Measurements from ENCODE around the gene SERTAD2.
A peak's percentile ranks its signal among the peaks of the same experiment; 100 is the strongest.

SERTAD2 gene

GRCh38 chr2:64675860-64676259, 22.1 kb upstream of the SERTAD2 start:
- DNase-seq (ENCODE audit: low read depth): no peak

DNA sequence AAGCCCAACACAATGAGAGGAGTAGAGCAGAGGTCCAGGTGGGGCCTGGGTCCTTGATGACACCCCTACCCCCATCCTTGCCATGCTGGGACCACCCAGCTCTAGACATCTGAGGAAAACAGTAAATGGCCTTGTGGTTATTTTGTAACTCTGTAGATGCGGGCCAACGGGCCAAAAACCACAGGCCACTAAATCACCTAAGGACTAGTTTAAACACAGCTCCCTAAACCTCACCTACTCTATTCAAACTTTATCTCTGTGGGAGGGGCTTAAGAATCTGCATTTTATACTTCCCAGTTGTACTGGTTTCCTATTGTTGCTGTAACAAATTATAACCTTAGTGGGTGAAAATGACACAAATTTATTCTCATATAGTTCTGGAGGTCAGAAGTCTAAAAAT, 19.0 kb upstream of the SERTAD2 start:
- no peak for DNase-seq (ENCODE audit: low read depth)

- no peak for DNase-seq (ENCODE audit: low read depth)
Observed at GRCh38 chr2:64670047-64670446, 16.3 kb upstream of the SERTAD2 start.

DNA sequence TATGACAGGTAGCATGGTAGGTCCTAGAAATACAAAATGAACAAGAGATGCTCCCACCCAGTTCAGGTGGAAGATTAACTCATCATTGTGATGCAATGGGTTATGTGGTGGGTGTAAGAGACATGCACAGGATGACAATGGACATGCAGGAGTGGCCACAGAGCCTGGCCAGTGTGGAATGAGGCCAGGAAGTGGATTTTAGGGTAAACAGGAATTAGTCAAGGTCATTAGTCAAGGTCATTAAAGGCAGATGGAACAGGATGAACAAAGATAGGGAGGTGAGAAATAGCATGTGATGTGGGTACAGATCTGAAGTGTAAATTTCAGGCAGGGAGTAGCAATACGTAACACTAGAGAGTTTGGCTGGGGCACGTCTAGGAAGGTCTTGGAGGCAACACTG, 15.6 kb upstream of the SERTAD2 start:
- no peak for DNase-seq (ENCODE audit: low read depth)

- DNase-seq (ENCODE audit: low read depth): no peak
Observed at GRCh38 chr2:64668542-64668941, 14.8 kb upstream of the SERTAD2 start.

- no peak for DNase-seq (ENCODE audit: low read depth)
Observed at GRCh38 chr2:64667535-64667934, 13.8 kb upstream of the SERTAD2 start.

DNA sequence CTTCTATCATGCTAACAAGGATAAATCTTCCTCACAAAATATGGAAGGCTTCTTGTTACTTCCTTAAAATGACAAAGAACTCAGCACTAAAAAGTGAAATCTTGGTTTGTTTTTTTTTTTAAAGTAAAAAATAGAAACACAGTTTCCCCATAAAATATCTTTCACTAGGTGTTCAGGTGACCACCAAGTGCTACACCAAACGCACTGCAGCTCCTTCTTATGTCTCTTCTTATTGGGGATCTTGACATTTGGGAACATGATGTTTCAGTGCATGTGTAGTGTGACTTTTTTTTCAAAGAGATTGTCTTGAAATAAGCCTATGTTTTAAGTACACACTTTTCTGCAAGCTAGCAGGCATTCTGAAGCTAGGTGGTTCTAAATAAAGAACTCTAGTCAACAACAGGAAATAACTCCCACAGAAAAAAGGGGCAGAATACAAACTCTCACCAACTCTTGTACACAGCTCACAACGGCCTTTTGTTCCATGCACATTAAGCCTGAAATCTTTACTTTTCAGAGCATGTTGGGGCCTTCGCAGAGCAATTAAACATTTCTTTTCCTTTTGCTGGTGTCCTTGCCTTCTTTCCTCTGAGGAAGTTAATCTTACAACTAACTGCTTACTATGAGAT, 13.2 kb upstream of the SERTAD2 start:
- no peak for DNase-seq (ENCODE audit: low read depth)

DNA sequence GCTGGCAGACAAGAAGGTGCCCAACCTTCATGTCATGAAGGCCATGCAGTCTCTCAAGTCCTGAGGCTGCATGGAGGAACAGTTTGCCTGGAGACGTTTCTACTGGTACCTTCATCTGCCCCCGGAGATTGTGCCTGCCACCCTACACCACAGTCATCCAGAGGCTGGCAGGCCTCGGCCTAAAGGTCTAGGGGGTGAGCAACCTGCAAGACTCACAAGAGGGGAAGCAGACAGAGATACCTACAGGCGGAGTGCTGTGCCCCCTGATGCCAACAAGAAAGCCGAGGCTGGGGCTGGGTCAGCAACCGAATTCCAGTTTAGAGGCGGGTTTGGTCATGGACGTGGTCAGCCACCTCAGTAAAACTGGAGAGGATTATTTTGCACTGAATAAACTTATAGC, 12.0 kb upstream of the SERTAD2 start:
- DNase-seq (ENCODE audit: low read depth): no peak

DNA sequence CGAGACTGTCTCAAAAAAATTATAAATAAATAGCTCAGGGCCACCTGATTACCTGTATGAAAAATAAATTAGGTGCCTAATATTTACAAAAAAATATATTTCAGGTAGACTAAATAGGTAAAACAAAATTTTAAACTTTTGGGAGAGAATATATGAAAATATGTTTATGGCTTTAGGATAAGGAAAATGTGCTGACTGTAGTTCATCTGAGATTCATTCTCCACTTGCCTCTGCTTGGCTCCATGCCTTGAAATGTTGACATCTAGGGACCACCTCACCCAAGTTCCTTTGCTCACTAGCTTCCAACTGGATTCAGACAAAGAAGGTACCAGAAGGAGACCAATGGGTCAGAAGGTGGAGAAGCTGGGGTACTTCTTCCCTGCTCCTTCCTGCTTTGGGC, 9.7 kb upstream of the SERTAD2 start:
- no peak for DNase-seq (ENCODE audit: low read depth)

GRCh38 chr2:64661741-64662169, 8.0 kb upstream of the SERTAD2 start:
- no peak for DNase-seq (ENCODE audit: low read depth)

DNA sequence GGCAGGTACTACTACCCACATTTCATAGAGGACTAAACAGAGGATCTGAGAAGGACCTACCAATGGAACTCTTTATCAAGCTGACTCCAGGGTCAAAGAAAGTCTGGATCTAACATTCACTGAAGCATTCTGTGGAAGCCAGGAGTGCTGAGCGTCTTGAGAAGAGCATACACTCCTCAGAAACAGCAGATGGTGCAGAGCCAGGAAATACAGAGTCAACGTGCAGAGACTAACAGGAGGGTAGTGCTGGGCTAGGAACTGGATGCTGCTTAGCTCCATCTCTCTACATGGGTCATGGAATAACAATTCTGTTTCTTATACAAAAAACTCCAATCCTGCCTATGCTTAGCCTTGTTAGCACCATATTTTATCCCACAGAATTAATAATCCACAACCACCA, 5.5 kb upstream of the SERTAD2 start:
- no peak for DNase-seq (ENCODE audit: low read depth)

GRCh38 chr2:64658269-64658668, 4.6 kb upstream of the SERTAD2 start:
- no peak for DNase-seq (ENCODE audit: low read depth)

DNA sequence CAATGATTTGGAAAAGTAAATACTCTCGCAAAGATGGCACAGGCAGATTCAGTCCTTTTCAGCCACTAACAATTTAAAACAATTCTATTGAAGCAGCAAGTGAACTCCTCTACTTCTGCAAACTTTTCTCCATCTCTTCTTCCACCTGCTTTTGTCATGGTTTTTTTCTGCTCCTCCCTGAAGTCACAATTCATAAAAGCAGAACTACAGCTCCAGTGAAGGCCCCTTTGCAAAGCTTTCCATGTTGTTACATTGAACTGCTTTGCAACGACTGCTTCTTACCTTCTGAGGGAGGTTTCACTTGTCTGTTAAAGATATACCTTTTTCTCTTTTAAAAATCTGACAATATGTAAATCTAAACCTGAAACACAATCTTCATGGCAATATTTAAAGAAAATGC, 3.7 kb upstream of the SERTAD2 start:
- no peak for DNase-seq (ENCODE audit: low read depth)

GRCh38 chr2:64656379-64656778, 2.7 kb upstream of the SERTAD2 start:
- DNase-seq (ENCODE audit: low read depth): no peak

DNA sequence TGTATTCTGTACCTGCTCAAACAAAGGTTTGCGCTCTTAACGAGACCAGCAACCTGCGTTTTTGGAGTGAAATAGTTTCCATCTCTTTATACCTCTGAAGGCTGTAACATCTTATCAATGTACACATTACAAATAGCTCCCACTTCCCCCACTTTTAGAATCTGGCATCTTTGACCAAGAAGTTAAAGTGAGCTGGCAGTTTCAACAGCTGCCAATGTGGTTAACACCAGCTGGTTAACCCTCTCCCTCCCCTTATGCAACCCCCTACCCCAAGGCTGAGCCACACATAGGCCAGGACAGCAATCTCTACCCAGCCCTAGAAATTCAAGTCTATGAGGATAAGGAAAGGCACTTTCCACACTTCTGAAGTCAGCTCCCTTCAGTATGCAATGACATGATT, 2.2 kb upstream of the SERTAD2 start:
- DNase-seq (ENCODE audit: low read depth): no peak

DNA sequence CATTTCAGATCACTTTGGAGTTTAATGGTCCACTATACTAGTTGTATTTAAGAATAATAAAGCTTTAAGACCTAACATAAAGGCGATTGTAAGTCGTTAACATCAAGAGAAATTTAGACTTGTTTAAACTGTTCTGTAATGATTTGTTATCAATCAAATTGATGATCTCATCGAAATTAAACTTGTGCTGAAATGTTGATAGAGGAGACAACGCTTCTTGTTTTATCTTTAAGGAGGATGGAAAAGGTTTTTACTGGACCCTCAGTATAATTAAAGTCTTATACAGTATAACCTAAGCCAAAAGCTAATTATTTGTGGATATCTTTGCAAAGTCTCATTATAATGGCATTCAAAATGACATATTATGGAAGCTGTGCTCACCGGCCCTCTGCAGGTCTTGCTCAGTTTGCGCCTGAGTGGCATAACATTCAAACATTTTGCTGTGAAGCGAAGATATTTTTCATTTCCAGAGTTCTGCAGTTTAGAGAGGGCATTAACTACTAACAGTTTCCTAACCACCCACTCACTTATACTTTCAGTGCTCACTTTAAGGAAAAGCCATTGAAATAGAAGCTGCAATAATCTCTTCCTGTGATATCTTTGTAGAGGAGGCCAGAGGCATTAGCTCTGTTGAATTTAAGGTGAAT, 1.4 kb upstream of the SERTAD2 start:
- DNase-seq (ENCODE audit: low read depth): no peak

DNA sequence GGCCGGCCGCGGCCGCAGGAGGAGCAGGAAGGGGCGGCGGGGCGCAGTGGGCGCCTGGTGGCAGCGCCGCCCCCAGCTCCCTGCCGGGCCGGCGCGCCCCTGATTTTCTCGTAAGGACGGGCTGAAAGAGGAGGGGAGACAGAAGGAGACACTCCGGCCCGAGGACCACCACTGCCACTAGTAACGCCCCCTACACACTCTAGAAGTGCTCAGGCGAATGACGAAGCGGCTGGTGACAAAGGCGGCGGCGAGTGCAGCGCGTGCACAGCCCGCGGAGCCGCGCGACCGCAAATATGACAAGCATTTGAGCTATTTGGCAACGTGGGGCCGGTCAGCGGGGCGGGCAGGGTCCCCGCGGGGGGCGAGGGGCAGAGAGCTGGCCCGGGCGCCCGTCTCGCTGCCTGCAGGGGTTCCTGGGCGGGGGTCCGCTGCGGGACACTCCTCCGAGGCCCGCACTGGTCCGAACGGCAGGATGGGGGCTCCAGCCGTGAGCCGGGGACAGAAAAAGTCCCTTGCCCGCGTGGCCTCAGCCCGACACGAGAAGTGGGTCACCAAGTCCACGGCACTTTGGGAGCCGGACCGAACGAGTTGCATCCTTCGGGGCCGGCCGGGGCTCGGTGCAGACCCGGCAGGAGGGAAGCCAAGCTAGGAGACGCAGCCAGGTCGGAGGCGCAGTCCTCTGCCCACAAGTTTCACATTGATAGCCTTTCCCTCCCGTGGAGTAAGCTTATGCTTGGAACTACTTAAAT, 524 bp upstream of the SERTAD2 start:
- DNase-seq (ENCODE audit: low read depth): peak; percentile 65

DNA sequence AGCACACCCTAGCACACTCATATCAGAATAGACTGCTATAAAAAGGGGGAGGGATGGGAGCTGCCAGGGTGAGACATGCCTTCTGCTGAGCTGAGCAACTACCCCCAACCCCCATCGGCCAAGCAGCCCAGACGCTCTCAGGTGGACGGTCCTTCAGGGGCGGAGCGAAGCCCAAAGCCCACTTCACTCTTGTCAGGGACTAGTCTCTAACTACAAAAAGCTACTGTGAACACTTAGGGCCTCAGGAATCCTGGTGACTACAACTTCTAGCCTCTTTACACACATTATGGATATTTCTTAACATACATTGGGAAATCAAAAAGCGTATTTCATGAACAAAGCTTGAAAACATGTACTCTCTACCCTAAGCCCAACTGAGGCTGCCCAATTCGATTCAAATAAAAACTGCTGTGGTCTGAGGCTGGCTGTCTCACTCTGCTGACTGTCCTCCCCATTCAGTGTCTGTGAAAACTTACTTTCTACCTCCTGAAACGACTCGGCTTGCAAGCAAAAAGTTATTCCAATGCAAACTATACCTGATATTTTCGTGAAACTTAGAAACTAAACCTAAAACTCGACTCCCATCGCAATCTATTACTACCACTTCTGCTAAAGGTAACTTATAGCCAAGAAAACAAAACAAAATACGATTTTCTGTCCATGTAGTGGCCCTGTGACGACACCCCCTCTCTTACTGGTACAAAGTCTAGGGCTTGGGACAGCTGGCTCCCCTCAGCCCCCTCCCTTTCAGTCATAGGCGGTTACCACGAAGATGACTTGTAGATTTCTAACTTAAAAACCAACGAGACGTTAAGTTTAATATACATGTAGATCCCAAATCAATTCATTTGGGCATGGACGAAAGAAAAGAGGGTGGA, 1.2 kb downstream of the SERTAD2 start:
- DNase-seq (ENCODE audit: low read depth): peak; percentile 42

- DNase-seq (ENCODE audit: low read depth): no peak
Observed at GRCh38 chr2:64651590-64651989, 2.1 kb downstream of the SERTAD2 start.

DNA sequence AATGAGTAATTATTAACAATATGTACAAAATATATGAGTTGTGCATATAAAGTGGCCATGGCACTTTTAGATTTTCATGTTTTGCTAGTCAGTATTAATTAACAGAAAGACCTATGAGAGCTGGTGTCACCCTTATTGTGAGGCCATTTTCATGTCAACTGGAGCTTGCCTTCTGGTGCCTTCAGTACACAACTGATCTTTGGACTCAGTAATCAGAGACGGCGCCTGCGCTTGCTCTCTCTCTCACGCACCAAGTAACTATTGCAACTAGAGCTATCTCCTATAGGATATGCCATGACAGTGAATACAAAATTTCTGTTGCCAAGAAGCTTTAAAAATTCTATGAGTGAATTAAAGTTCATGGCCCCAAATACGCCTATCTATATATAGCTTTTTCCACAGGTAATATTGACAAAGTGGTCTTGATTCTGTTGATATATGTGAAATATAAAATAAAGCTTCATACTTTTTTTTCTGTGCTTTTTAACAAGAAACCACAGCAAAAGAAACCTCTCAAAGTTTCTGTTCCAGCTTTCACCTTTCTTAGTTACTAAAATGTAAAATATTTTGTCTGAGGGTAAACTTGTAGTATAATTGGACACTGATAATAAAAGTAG, 2.9 kb downstream of the SERTAD2 start:
- DNase-seq (ENCODE audit: low read depth): no peak

- DNase-seq (ENCODE audit: low read depth): no peak
Observed at GRCh38 chr2:64650296-64650695, 3.4 kb downstream of the SERTAD2 start.

- no peak for DNase-seq (ENCODE audit: low read depth)
Observed at GRCh38 chr2:64649626-64650025, 4.1 kb downstream of the SERTAD2 start.
